ENCODE results near the gene MFAP3. TPM values are rescaled to one million over a fixed set of nuclear protein-coding genes. Genes with fewer than 3 reads are reported as not detected.
A peak's percentile ranks its signal among the peaks of the same experiment; 100 is the strongest.
"Not testable (repeated sequence)": the region's sequence is repeated elsewhere in the genome, so short reads cannot be mapped to it uniquely, and the experiment has no call there.

The MFAP3 gene
- total RNA-seq = 10 to 100 TPM; 16.1 to 16.6 TPM

GRCh38 chr5:154038707-154039457 is at the start of gene MFAP3, which contains the start of gene FAM114A2:
TSS of gene MFAP3 (plus strand) at chr5:154038967. CDS start at chr5:154049723, 10,756 bp downstream.
TSS of gene FAM114A2 (minus strand) at chr5:154038910. CDS start at chr5:154034953, 3,957 bp downstream.
- H3K4me3 Mint-ChIP-seq = peak within 1 kb of the TSS; percentile 99
- H3K9me3 Mint-ChIP-seq = no peaks in the 10 kb centered on the region
- H3K27ac Mint-ChIP-seq = peak within 1 kb of the TSS; percentile 98
- H3K36me3 Mint-ChIP-seq (ENCODE audit: low read depth) = peaks cover 18% of the 10 kb centered on the region
- peak; percentile 99 for ATAC-seq (replicated peaks)
- peaks cover 19% of the 10 kb centered on the region for H3K4me1 Mint-ChIP-seq
- no peaks in the 10 kb centered on the region for H3K27me3 Mint-ChIP-seq

GRCh38 chr5:153991168-153991567 is 47.6 kb upstream of the MFAP3 start:
- H3K27ac Mint-ChIP-seq = no peak overlapping the region
- ATAC-seq (replicated peaks) = no peak
- H3K4me3 Mint-ChIP-seq = no peak overlapping the region
- no peaks in the 10 kb centered on the region for H3K27me3 Mint-ChIP-seq
- no peaks in the 10 kb centered on the region for H3K9me3 Mint-ChIP-seq
- no peaks in the 10 kb centered on the region for H3K4me1 Mint-ChIP-seq
- H3K36me3 Mint-ChIP-seq (ENCODE audit: low read depth) = peaks cover 52% of the 10 kb centered on the region

DNA sequence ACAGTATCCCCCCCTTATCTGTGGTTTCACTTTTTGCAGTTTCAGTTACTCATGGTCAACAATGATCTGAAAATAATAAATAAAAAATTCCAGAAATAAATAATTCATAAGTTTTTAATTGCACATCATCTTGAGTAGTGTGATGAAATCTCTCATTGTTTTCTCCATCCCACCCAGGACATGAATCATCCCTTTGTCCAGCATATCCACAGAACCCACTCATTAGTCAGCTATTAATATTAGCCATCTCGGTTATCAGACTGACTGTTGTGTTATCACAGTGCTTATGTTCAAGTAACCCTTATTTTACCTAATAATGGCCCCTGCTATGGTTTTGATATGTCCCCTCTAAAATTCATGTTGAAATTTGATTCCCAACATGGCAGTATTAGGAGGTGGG is 40.8 kb upstream of the MFAP3 start:
- H3K27ac Mint-ChIP-seq = no peak overlapping the region
- no peak for ATAC-seq (replicated peaks)
- peaks cover 87% of the 10 kb centered on the region for H3K36me3 Mint-ChIP-seq (ENCODE audit: low read depth)
- H3K27me3 Mint-ChIP-seq = no peaks in the 10 kb centered on the region
- H3K9me3 Mint-ChIP-seq = no peaks in the 10 kb centered on the region
- H3K4me3 Mint-ChIP-seq = no peak overlapping the region
- no peaks in the 10 kb centered on the region for H3K4me1 Mint-ChIP-seq

GRCh38 chr5:153998768-153999167 is 40.0 kb upstream of the MFAP3 start:
- Mint-ChIP-seq H3K9me3 (no peaks in the 10 kb centered on the region), H3K4me3 (no peak overlapping the region), H3K27me3 (no peaks in the 10 kb centered on the region), H3K4me1 (no peaks in the 10 kb centered on the region), H3K36me3 (ENCODE audit: low read depth) (peaks cover 82% of the 10 kb centered on the region), H3K27ac (no peak overlapping the region)
- ATAC-seq (replicated peaks) = no peak

DNA sequence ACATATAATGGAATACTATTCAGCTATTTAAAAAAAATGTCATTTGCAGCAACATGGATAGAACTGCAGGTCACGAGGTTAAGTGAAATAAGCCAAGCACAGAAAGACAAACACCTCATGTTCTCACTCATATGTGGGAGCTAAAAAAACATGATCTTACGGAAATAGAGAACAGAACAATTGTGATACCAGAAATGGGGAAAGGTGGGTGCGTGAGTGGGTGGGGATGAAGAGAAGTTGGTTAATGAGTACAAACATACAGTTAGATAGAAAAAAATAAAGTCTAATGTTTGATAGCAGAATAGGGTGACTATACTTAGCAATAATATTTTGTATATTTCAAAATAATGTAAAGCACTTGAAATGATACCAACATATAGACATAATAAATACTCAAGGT is 38.8 kb upstream of the MFAP3 start:
- H3K9me3 Mint-ChIP-seq = no peaks in the 10 kb centered on the region
- H3K4me3 Mint-ChIP-seq = no peak overlapping the region
- no peak overlapping the region for H3K27ac Mint-ChIP-seq
- ATAC-seq (replicated peaks) = no peak
- peaks cover 70% of the 10 kb centered on the region for H3K36me3 Mint-ChIP-seq (ENCODE audit: low read depth)
- no peaks in the 10 kb centered on the region for H3K27me3 Mint-ChIP-seq
- no peaks in the 10 kb centered on the region for H3K4me1 Mint-ChIP-seq

GRCh38 chr5:154000703-154001102 is 38.1 kb upstream of the MFAP3 start:
- H3K27me3 Mint-ChIP-seq = no peaks in the 10 kb centered on the region
- no peak for ATAC-seq (replicated peaks)
- H3K36me3 Mint-ChIP-seq (ENCODE audit: low read depth) = peaks cover 66% of the 10 kb centered on the region

GRCh38 chr5:154002093-154002492 is 36.7 kb upstream of the MFAP3 start:
- Mint-ChIP-seq H3K4me1 (no peaks in the 10 kb centered on the region), H3K27me3 (no peaks in the 10 kb centered on the region), H3K36me3 (ENCODE audit: low read depth) (peaks cover 54% of the 10 kb centered on the region), H3K4me3 (no peak overlapping the region), H3K9me3 (no peaks in the 10 kb centered on the region), H3K27ac (no peak overlapping the region)
- no peak for ATAC-seq (replicated peaks)

More at GRCh38 chr5:154000703-154001102, 38.1 kb upstream of the MFAP3 start:
- Mint-ChIP-seq H3K9me3 (no peaks in the 10 kb centered on the region), H3K4me1 (no peaks in the 10 kb centered on the region), H3K27ac (no peak overlapping the region), H3K4me3 (no peak overlapping the region)

DNA sequence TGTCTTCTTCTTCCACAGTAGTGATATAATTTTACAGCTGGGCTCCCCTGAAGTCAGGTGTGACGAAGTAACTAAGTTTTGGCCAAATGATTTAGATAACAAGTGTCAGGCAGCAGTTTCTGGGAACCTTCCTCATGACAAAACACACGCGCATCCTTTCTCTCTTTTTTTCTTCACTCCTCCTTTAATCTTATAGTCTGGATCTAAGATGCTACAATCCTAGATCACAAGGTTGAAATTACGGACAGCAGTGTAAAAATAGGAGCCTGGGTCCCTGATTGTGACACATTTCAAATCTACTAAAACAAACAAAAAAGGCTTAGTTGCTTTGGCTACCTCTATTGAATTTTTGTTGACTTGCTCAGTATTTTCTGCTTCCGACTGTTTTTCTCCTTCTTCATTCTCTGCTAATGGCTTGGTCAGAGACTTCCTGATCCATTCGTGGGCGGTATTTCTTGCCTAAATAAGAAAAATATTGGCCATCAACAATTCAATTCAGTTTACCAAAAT is 36.2 kb upstream of the MFAP3 start:
- peaks cover 49% of the 10 kb centered on the region for H3K36me3 Mint-ChIP-seq (ENCODE audit: low read depth)
- H3K27ac Mint-ChIP-seq = no peak overlapping the region
- no peaks in the 10 kb centered on the region for H3K27me3 Mint-ChIP-seq
- ATAC-seq (replicated peaks) = no peak
- no peak overlapping the region for H3K4me3 Mint-ChIP-seq
- H3K9me3 Mint-ChIP-seq = no peaks in the 10 kb centered on the region
- no peaks in the 10 kb centered on the region for H3K4me1 Mint-ChIP-seq

GRCh38 chr5:154005648-154006047 is 33.1 kb upstream of the MFAP3 start:
- Mint-ChIP-seq H3K36me3 (ENCODE audit: low read depth) (peaks cover 46% of the 10 kb centered on the region), H3K4me3 (no peak overlapping the region), H3K27ac (no peak overlapping the region), H3K4me1 (no peaks in the 10 kb centered on the region), H3K27me3 (no peaks in the 10 kb centered on the region), H3K9me3 (no peaks in the 10 kb centered on the region)
- no peak for ATAC-seq (replicated peaks)

DNA sequence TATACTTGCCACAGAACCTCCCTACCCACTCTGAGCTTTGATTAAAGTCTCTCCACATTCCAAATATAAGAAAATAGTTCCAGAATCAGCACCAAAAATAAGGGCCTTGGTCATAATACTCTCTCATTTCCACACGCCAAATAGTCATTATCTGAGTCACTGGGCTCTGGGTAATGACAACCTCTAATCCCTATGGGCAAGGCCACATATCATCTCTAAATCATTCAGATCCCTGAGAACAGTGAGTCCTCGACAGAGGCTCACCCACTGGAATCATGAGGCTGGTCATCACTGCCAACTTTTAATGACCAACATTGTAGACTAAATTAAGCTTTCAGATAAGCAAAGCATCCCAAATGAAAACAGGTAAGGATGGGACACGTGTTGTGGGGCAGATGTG is 28.1 kb upstream of the MFAP3 start:
- Mint-ChIP-seq H3K27me3 (no peaks in the 10 kb centered on the region), H3K27ac (no peak overlapping the region), H3K36me3 (ENCODE audit: low read depth) (peaks cover 48% of the 10 kb centered on the region), H3K9me3 (no peaks in the 10 kb centered on the region), H3K4me3 (no peak overlapping the region), H3K4me1 (peaks cover 6% of the 10 kb centered on the region)
- ATAC-seq (replicated peaks) = no peak

- no peak overlapping the region for H3K27ac Mint-ChIP-seq
- H3K9me3 Mint-ChIP-seq = no peaks in the 10 kb centered on the region
- H3K4me3 Mint-ChIP-seq = no peak overlapping the region
- peaks cover 19% of the 10 kb centered on the region for H3K4me1 Mint-ChIP-seq
- H3K27me3 Mint-ChIP-seq = no peaks in the 10 kb centered on the region
- no peak for ATAC-seq (replicated peaks)
- peaks cover 73% of the 10 kb centered on the region for H3K36me3 Mint-ChIP-seq (ENCODE audit: low read depth)
These were observed 23.6 kb upstream of the MFAP3 start for GRCh38 chr5:154015071-154015693.

DNA sequence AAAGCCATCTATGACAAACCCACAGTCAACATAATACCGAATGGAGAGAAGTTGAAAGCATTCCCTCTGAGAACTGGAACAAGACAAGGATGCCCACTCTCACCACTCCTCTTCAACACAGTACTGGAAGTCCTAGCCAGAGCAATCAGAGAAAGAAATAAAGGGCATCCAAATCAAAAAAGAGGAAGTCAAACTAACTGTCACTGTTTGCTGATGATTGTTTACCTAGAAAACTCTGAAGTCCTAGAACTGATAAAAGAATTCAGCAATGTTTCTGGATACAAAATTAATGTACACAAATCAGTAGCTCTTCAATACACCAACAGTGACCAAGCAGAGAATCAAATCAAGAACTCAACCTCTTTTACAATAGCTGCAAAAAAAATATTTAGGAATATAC is 19.8 kb upstream of the MFAP3 start:
- H3K36me3 Mint-ChIP-seq (ENCODE audit: low read depth) = peaks cover 90% of the 10 kb centered on the region
- not testable (repeated sequence) for H3K27me3 Mint-ChIP-seq; H3K27ac Mint-ChIP-seq; H3K4me3 Mint-ChIP-seq; ATAC-seq (replicated peaks); H3K9me3 Mint-ChIP-seq
- peaks cover 18% of the 10 kb centered on the region for H3K4me1 Mint-ChIP-seq

GRCh38 chr5:154025951-154026350 is 12.8 kb upstream of the MFAP3 start:
- Mint-ChIP-seq H3K36me3 (ENCODE audit: low read depth) (peaks cover 80% of the 10 kb centered on the region), H3K9me3 (no peaks in the 10 kb centered on the region), H3K27me3 (no peaks in the 10 kb centered on the region), H3K4me3 (no peak overlapping the region), H3K27ac (no peak overlapping the region), H3K4me1 (no peaks in the 10 kb centered on the region)
- ATAC-seq (replicated peaks) = no peak

GRCh38 chr5:154031937-154032489 is 6.8 kb upstream of the MFAP3 start:
- Mint-ChIP-seq H3K36me3 (ENCODE audit: low read depth) (peaks cover 60% of the 10 kb centered on the region), H3K4me3 (no peak overlapping the region), H3K27me3 (no peaks in the 10 kb centered on the region), H3K4me1 (peaks cover 3% of the 10 kb centered on the region), H3K9me3 (no peaks in the 10 kb centered on the region), H3K27ac (no peak overlapping the region)
- no peak for ATAC-seq (replicated peaks)

GRCh38 chr5:154034944-154035343 is 3.8 kb upstream of the MFAP3 start:
- H3K4me3 Mint-ChIP-seq = no peak overlapping the region
- ATAC-seq (replicated peaks) = no peak
- peaks cover 12% of the 10 kb centered on the region for H3K4me1 Mint-ChIP-seq
- H3K36me3 Mint-ChIP-seq (ENCODE audit: low read depth) = peaks cover 43% of the 10 kb centered on the region
- no peak overlapping the region for H3K27ac Mint-ChIP-seq
- H3K9me3 Mint-ChIP-seq = no peaks in the 10 kb centered on the region
- H3K27me3 Mint-ChIP-seq = no peaks in the 10 kb centered on the region

All from activated T-helper 17 cell treated with anti-CD3 and anti-CD28 coated beads, Interleukin-2, amount 50 U/mL, for 72 hours (primary cell).